B cell (primary cell): ENCODE results near the gene LSM5.

Experiments
- CTCF ChIP-seq: fragments of 200-600 bp; IDR thresholded peaks from one replicate; pipeline ENCODE4 v1.8.0; 2022; ENCODE audit warnings: antibody characterized with exemption, mild to moderate bottlenecking
- EZH2 ChIP-seq: IDR thresholded peaks from 2 replicates; pipeline ENCODE4 v1.6.1; 2012; ENCODE audit warnings: borderline replicate concordance, low read depth, mild to moderate bottlenecking, moderate library complexity, low read length; ENCODE audit not compliant: insufficient read depth, poor library complexity, severe bottlenecking

- TF ChIP-seq CTCF (no peak), EZH2 (no peak)
These were observed 42.5 kb upstream of the LSM5 start for GRCh38 chr7:32532716-32533115.
